C1 segment of cervical spinal cord (tissue), 14 donors: ENCODE results near the gene RAD50.
"Not testable (repeated sequence)": the region's sequence is repeated elsewhere in the genome, so short reads cannot be mapped to it uniquely, and the experiment has no call there.

ENCODE experiments used
- DNase-seq, 14 donors: peaks; one replicate each; lab custom pipeline; 2025; lab: John Stamatoyannopoulos, UW

RAD50 gene

DNA sequence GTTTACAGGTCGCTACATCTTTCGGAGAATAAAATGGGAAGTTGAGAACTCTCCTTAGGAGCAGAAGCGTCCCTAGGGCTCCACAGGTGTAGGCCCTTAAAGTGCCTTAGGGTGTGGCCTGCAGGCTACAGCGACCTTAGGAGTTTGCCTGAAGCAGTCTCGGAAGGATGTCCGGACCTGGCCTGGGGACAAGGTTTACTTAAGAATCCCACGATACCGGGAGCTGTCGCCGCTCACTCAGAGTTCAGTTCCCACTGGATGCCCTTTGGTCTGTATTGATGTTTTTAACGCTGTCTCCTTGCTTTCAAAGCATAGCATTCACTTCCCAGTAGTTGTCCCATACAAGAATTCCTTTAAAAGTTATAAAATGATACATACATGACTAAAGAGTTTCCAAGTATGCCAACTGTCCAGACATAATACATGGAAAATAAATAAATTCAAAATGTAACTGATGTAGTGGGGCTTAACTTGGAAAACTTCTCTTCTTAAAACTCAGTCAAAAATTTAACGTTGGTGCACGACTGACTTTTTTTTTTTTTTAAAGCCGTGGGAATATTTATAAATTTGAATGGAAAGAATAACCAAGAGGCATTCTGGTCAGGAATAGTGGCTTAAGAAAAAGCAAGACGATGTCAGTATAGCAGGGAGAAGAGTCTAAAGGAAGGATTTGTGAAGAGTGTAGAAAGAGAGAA, 848 bp downstream of the RAD50 start:
- peak in 1 of 14 donors; percentile 54 for DNase-seq

DNA sequence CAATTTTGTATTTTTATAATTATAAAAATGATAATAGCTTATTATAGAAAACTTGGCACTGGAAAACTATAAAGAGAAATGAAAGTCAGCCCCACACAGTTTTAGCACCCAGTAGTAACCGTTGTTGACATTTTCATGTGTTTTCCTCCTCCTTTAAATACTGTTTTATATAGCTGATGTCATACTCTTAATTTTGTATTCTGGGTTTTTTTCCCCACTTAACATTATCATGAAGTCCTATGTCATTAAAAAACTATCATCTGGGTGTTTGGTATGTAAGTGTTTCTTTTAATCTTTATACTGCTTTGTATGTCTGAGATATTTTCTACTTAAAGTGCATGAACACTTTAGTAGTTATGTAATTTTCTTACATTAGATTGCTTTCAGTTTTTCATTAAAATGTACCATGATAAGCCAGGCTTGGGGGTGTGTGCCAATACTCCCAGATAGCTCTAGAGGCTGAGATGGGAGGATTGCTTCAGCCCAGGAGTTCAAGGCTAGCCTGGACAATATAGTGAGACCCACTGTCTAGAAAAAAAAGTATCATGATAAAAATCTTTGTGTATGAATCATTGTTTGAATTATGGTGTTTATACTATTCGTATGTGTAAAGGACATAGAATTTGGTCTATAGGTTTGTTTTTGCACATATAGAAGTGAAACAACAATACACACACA, 2.7 kb downstream of the RAD50 start:
- no peak for DNase-seq

DNA sequence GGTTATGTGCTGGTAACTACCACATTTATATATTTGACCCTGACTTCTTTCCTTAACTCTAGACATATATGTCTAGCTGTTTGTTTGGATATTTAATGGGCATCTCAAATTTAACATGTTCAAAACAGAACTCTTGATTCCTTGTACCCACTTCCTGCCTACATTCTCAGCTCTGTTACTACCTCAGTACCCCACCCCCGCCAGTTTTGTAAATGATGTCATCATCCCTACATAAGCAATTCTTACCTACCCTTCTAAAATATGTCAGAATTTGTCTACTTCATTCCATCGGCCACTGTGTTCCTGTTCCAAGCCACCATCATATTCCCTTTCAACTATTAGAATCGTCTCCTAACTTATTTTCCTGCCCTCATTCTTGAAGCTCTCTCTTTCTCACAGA, 4.8 kb downstream of the RAD50 start:
- DNase-seq, result no peak

DNA sequence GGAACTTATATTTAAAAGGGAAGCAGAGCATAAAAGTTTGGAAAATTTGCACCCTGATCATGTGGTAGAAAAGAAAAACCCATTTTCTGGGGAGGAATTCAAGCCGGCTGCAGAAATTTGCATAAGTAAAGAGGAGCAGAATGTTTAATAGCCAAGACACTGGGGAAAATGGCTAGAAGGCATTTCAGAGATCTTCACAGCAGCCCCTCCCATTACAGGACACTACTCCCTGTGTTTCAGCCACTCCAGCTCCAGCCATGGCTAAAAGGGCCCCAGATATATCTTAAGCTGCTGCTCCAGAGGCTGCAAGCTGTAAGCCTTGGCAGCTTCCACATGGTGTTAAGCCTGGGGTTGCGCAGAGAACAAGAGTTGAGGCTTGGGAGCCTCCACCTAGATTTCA, 7.8 kb downstream of the RAD50 start:
- DNase-seq, result not testable (repeated sequence)

DNA sequence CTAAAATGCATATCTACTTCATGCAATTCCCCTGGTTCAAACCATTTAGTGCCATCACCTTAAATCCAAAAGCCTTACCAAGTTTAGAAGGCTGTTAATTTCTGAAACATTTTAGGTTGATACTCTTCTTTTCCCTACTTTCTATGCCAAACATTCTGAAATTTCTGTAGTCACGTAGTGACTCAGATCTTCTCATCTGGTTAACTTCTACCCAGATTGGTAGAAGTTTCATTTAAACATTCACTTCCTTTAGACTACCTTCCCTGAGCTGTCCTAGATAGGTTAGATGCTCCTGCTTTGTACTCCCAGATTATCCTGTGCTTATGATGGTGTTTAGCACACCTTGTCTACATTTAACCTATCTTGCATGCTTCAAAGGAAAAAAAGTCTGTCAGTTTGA, 9.9 kb downstream of the RAD50 start:
- no peak for DNase-seq

DNA sequence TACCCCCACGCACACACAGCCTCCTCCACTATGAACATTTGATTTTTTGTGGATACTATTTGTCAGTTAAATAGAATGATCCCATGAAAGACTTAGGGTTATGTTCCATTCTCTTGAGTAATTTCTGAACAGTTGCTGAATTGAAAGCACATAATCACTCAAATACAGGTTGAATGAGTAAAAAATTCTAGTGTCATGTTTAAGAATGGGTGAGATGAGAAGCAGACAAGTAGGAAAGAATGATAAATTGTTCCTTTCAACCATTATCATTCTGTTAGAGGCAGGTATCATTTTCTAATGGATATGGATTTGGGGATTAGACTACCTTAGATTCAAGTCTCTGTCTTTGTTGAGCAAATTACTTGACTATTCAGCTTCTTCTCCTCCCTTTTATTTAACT, 19.3 kb downstream of the RAD50 start:
- no peak for DNase-seq

DNA sequence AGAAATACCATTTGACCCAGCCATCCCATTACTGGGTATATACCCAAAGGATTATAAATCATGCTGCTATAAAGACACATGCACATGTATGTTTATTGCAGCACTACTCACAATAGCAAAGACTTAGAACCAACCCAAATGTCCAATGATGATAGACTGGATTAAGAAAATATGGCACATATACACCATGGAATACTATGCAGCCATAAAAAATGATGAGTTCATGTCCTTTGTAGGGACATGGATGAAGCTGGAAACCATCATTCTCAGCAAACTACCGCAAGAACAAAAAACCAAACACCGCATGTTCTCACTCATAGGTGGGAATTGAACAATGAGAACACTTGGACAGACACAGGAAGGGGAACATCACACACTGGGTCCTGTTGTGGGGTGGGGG, 27.8 kb downstream of the RAD50 start:
- not testable (repeated sequence) for DNase-seq

DNA sequence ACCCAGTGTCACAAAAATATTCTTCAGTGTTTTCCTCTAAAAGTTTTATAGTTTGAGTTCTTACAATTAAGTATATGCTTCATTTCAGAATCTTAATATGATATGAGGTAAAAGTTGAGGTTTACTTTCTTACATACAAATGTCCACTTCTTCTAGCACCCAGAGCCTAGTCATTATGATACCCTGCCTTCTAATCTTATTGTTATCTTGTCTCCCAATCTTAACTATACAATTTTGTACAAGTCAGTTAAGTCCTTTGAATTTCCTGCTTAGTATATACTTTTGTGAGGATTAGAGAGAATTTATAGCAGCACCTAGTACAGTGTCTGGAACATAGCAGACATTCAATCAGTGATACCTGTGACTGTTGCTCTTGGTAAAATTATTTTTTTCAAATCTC, 29.3 kb downstream of the RAD50 start:
- DNase-seq, result no peak

DNA sequence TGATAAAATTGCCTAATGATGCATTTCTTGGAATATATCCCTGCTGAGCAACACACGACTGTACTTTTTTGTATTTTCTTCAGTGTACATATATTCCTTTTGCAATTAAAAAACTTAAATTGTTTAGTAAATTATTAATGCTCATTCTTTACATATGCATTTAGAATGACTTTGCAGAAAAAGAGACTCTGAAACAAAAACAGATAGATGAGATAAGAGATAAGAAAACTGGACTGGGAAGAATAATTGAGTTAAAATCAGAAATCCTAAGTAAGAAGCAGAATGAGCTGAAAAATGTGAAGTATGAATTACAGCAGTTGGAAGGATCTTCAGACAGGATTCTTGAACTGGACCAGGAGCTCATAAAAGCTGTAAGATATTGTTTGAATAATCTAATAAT, 32.7 kb downstream of the RAD50 start:
- no peak for DNase-seq

DNA sequence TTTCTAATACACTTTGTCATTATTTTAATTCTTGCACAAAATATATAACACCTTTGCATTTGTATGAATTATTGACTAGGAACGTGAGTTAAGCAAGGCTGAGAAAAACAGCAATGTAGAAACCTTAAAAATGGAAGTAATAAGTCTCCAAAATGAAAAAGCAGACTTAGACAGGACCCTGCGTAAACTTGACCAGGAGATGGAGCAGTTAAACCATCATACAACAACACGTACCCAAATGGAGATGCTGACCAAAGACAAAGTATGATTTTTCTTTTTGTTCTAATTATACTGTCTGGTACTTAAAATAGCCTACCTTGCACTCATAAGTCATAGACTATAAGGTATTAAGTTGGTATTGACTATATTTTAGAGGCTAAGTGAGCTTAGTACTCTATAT, 34.4 kb downstream of the RAD50 start:
- no peak for DNase-seq

DNA sequence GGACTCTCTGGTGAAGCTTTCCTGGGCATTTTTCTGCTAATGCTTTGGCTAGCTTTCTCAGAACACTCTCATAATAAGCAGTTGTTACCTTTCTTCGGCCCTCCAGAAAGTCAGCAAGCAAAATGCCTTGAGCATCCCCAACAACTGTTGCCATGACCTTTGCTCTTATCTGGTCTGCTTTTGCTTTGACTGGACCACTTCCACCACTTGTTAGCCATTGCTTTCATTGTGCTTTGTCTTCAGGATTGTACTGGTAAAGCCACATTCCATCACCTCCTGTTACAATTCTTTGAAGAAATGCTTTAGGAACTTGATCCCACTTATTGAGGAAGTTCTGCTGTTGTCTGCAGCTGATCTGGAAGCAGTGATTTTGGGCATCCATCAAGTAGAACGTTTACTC, 35.7 kb downstream of the RAD50 start:
- no peak for DNase-seq

DNA sequence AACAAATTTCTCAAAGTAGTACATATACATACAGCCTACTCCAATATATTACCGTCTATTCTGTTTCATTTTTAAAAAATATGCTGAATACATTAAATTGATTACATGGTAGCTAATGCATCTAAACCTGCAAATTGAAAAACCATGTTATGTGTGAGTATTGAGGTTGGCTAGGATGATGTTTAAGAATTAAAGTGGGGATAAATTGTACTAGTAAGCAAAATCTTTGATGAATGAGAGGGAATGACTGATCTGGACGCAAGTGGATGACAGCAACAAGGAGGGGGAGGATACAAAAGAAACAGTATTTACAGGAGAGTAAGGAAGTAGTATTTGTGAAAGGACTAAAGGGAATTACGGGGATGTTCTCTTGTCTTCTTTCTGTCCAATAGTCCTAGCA, 37.4 kb downstream of the RAD50 start:
- DNase-seq, result no peak

DNA sequence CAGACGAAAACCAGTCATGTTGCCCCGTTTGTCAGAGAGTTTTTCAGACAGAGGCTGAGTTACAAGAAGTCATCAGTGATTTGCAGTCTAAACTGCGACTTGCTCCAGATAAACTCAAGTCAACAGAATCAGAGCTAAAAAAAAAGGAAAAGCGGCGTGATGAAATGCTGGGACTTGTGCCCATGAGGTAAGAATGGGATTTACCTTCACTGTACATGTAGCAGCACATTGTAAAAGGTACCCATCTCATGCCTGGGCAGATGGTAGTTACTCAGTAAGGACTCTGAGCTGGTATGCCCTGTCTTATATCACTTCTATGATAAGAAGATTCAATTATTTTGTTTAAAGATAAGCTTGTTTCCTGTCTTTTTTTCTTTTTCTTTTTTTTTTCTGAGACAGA, 38.8 kb downstream of the RAD50 start:
- DNase-seq, result no peak

DNA sequence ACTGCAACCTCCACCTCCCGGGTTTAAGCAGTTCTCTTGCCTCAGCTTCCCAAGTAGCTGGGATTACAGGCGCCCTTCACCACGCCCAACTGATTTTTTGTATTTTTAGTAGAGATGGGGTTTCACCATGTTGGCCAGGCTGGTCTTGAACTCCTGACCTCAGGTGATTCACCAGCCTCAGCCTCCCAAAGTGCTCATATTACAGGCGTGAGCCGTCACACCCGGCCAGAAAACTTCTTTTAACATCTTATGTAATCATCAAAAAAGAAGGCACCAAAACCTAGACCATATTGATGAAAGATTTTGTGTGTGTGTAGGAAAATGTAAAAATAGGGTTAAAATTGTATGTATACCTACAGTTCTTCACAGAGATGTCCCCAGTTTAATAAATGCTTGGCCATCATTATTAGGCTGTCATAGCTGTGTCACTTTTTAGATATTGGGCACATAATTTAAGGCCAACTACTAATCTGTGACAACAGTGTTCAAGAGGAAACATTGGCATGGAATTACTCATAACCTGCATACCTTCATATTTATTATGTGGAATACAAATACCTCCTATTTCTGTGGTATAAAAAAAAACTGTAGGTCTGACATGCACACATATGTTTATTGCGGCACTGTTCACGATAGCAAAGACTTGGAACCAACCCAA, 44.4 kb downstream of the RAD50 start:
- no peak for DNase-seq

DNA sequence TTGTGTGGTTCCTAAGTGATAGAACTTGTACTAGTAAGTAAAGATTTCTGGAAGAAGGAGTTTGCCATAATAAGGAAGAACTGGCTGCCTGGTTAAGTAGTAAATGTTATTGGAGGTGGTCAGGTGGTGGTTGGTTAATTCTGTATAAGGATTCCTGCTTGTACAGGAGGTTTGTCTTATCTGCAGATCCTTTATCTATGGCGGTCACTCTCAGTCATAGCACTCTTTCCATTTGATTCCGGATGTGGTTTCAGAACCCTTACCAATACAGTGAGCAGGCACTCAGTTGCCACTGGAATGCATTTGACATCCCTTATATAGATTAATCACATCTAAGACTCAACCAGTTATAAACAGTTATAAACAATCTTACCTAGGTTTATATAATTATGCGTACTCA, 50.3 kb downstream of the RAD50 start:
- no peak for DNase-seq

DNA sequence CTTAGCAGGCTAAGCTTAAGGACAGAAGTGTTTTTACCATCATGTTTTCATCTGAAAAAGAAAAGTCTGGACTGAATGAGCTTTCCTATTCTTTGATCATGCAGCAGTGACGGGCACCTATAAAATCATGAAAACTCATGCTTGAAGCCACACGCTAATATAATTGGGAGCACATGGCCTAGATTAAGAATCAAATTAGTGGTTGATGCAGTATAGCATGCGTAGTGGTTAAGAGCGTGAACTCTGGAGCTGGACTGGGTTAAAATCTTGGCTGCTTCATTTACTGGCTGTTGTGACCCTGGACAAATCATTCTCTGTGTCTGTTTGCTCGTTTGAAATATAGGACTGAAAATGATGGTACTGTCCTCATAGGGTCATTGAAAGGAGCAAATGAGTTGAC, 51.3 kb downstream of the RAD50 start:
- no peak for DNase-seq

DNA sequence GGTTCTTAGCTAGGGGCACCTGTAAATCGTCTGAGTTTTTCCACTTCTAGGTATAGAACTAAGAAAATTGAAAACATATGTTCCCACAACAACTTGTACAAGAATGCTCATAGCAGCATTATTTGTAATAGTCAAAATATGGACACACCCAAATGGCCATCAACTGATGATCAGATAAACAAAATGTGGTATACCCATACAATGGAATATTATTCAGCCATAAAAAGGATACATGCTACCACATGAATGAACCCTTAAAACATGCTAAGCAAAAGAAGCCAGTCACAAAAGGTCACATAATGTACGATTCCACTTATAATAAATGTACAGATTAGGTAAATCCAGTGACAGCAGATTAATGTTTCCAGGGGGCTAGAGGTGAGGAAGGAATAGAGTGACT, 55.2 kb downstream of the RAD50 start:
- DNase-seq, result no peak

DNA sequence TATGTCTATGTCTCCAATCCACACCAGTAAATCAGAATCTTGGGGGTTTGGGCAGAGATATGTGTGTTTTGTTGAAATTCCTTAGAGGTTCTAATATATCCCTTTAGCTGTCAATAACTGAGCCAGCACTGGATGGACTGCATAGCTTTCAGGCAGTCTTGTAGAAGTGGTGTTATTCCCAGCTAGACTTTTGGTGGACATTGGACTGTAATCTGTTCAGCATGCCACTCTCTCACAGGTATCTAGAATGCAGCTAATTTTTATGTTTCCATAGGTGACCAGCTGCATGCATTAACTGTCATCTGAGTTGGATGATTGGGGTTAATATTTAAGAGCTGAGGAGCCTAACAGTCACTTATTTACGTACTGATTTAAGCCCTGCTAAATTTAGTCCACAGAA, 56.1 kb downstream of the RAD50 start:
- no peak for DNase-seq

DNA sequence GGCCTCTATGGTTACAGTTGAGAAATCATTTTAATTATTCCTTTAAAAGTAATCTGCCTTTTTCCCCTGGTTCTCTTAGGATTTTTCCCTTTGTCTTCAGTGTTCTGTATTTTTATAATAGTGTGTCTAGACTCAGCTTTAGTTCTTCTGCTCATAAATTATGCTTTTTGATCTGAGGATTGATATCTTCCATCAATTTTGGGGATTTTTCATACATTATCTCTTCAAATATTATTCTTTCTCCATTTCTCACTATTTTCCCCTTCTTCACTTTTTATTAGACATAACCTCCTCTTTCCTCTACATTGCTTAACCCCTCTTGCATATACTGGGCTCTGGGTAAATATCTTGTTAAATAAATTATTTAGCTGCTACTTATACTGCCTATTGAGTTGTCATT, 64.9 kb downstream of the RAD50 start:
- no peak for DNase-seq

DNA sequence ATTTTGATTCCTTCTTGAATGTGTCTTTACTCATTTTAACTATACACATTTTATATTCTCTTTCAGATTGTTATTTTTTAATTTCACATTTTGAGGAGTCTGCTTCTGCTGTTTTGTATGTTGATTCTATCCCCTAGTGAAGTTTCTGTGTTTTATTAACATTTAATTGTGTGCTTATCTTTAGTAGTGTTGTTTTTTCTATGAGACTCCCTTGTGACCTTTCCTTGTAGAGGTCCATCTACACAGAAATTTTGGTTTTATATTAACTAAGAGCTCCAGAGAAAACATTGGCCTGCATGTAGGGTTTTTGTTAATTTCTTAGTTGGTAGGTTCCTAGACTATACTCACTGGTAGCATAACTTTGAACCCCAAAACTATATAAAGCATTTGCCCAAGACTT, 65.8 kb downstream of the RAD50 start:
- no peak for DNase-seq

DNA sequence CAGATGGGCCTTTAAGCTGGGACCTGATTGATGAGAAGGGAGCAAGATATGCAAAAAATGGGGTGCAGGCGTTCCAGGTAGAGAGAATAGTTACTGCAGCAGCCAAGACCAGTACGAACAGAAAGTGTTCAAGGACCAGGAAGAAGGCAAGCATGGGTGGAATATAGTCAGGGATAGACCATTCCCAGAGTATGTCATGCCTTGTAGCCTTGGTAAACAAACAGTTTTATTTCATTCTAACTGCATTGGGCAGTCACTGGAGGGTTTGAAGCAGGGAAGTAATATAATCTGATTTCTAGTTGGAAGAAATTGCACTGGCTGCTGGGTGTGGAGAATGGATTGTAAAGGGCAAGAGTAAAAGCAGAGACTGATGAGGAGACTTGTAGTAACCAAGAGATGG, 70.7 kb downstream of the RAD50 start:
- DNase-seq, result no peak

DNA sequence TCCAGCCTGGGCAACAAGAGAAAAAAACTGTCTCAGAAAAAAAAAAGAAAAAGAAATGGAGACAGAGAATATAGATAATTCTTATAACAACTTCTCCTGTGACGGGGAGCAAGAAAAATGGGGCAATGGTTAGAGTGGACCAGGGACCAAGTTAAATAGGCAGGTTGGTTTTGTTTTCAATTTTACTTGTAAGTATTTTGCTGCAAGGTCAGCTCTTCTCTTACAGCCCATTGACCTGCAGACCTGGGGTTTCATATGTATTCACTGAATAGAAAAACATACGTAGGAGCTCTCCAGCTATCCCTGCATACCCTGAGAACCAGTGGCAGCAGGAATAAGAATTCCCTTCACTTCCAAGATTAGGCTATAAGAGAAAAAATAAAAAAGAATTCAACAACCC, 72.0 kb downstream of the RAD50 start:
- no peak for DNase-seq

DNA sequence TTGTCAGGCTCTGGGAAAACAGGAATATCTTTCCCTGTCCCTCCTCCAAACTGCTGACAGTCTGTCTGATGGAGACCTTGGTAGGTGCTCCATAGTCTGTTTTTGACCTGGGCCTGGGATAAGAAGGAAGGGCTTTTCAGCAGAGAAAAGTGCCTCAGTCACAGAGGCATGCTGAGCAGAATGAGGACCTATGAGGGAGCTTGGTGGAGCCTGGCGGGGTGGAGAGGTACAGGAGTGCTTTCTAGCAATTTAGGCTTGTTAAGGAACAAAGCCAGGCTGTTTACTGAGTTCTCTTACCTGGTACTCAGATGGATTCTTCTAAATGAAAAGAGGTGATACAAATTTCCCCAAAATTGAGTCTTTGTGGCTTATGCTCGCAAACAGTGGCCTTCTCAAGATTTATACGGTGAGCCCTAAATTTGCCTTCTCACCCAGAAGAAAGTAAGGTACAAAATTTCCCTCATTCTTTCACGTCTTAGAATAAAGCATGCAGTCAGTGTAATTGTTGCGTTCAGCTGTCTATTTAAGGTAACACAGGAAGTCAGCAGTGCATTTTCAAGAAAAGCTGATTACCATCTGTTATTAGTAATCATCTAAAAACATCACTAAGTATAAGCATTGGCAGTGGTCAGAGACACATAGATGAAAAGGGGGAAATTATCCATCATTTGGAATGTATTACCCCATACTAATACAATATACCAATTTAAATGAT, 72.6 kb downstream of the RAD50 start:
- DNase-seq, result no peak
